ENCODE results near the gene TAF15.

Gene TAF15

GRCh38 chr17:35889818-35890773, 80.8 kb downstream of the TAF15 start:
- DNase-seq (ENCODE audit: low read depth, low spot score) = peak; percentile 38
- in situ Hi-C loops (cut with HindIII; ENCODE audit: low sequenced_read_pairs) = no loop called here
- H3K4me3 ChIP-seq (ENCODE audit: low read depth, low read length) = no peak overlapping the region
- TF ChIP-seq CTCF (IDR thresholded peaks at IDR 0.05; ENCODE audit: low read depth, low read length) = no peak

GRCh38 chr17:35890774-35891155, 81.5 kb downstream of the TAF15 start:
- DNase-seq (ENCODE audit: low read depth, low spot score) = no peak
- in situ Hi-C loops (cut with HindIII; ENCODE audit: low sequenced_read_pairs) = no loop called here
- H3K4me3 ChIP-seq (ENCODE audit: low read depth, low read length) = no peak overlapping the region
- TF ChIP-seq CTCF (IDR thresholded peaks at IDR 0.05; ENCODE audit: low read depth, low read length) = no peak

GRCh38 chr17:35891269-35891668, 82.0 kb downstream of the TAF15 start:
- in situ Hi-C loops (cut with HindIII; ENCODE audit: low sequenced_read_pairs) = no loop called here
- DNase-seq (ENCODE audit: low read depth, low spot score) = no peak
- no peak overlapping the region for H3K4me3 ChIP-seq (ENCODE audit: low read depth, low read length)
- no peak for TF ChIP-seq CTCF (IDR thresholded peaks at IDR 0.05; ENCODE audit: low read depth, low read length)

- in situ Hi-C loops (cut with HindIII; ENCODE audit: low sequenced_read_pairs) = no loop called here
- no peak overlapping the region for H3K4me3 ChIP-seq (ENCODE audit: low read depth, low read length)
- TF ChIP-seq CTCF (IDR thresholded peaks at IDR 0.05; ENCODE audit: low read depth, low read length) = no peak
- no peak for DNase-seq (ENCODE audit: low read depth, low spot score)
Observed at GRCh38 chr17:35892091-35893035, 83.1 kb downstream of the TAF15 start.

- in situ Hi-C loops (cut with HindIII; ENCODE audit: low sequenced_read_pairs) = no loop called here
- DNase-seq (ENCODE audit: low read depth, low spot score) = no peak
- H3K4me3 ChIP-seq (ENCODE audit: low read depth, low read length) = no peak overlapping the region
- no peak for TF ChIP-seq CTCF (IDR thresholded peaks at IDR 0.05; ENCODE audit: low read depth, low read length)
Observed at GRCh38 chr17:35893751-35894150, 84.5 kb downstream of the TAF15 start.

GRCh38 chr17:35894206-35894605, 84.9 kb downstream of the TAF15 start:
- DNase-seq (ENCODE audit: low read depth, low spot score) = no peak
- no peak for TF ChIP-seq CTCF (IDR thresholded peaks at IDR 0.05; ENCODE audit: low read depth, low read length)
- in situ Hi-C loops (cut with HindIII; ENCODE audit: low sequenced_read_pairs) = no loop called here
- no peak overlapping the region for H3K4me3 ChIP-seq (ENCODE audit: low read depth, low read length)

Data from astrocyte of the spinal cord (primary cell).